Panc1 (cell line): ENCODE data around the gene SFSWAP. TPM values are rescaled to one million over a fixed set of nuclear protein-coding genes. Genes with fewer than 3 reads are reported as not detected.

Experiments used
- ATAC-seq: fragments of 200-7000 bp; cut with Tn5 transposase; 2 replicates; pipeline ENCODE4 v1.9.1; 2020; ENCODE audit warnings: mild to moderate bottlenecking, moderate library complexity
- BruUV-seq: library from RNA; stranded (reverse); fragments of 400-500 nt; replicated peaks from 2 replicates; lab custom pipeline; 2021; lab: Mats Ljungman, UMichigan
- CTCF ChIA-PET: fragments of 300-600 bp; sonication (Branson Sonifier 250); formaldehyde crosslinking; loops from one replicate; lab custom pipeline; 2022; ENCODE audit warnings: antibody characterized with exemption; lab: Charles Lee
- POLR2A ChIA-PET: fragments of 300-600 bp; sonication (Branson Sonifier 250); formaldehyde crosslinking; loops from one replicate; lab custom pipeline; 2022; ENCODE audit warnings: antibody characterized with exemption; lab: Charles Lee
- DNase-seq: peaks from one replicate; pipeline ENCODE4 v3.0.0-alpha.2; 2010; ENCODE audit warnings: low read depth, low spot score
- H3K27ac ChIP-seq: 2 replicates; pipeline ENCODE4 v1.5.1; 2011; ENCODE audit warnings: mild to moderate bottlenecking, low read length, inconsistent platforms
- H3K27me3 ChIP-seq: fragments of 200-500 bp; sonication (Bioruptor generic); 2 replicates; pipeline ENCODE4 v1.6.0; 2014; ENCODE audit warnings: low read length, inconsistent platforms; ENCODE audit not compliant: control insufficient read depth, insufficient read depth
- H3K36me3 ChIP-seq: fragments of 200-500 bp; sonication (Bioruptor generic); 2 replicates; pipeline ENCODE4 v1.5.1; 2014; ENCODE audit warnings: inconsistent platforms, mild to moderate bottlenecking, low read length, moderate library complexity; ENCODE audit not compliant: control insufficient read depth, insufficient read depth
- H3K4me1 ChIP-seq: 2 replicates; pipeline ENCODE4 v1.5.1; 2011; ENCODE audit warnings: inconsistent platforms, mild to moderate bottlenecking, low read length, moderate library complexity; ENCODE audit not compliant: control insufficient read depth, insufficient read depth
- H3K4me3 ChIP-seq, 2 experiments: 2 replicates each; pipeline ENCODE4 v1.5.1; 2011 to 2012; ENCODE audit warnings: low read depth in 2 of 2, low read length in 2 of 2, mild to moderate bottlenecking in 2 of 2, inconsistent platforms in 1 of 2, moderate library complexity in 1 of 2
- H3K9me3 ChIP-seq: fragments of 200-500 bp; sonication (Bioruptor generic); 2 replicates; pipeline ENCODE4 v1.5.1; 2014; ENCODE audit warnings: low read depth, mild to moderate bottlenecking, inconsistent platforms, low read length, moderate library complexity; ENCODE audit not compliant: control insufficient read depth, insufficient read depth
- CTCF ChIP-seq: fragments of 450-650 bp; IDR thresholded peaks from 2 replicates; pipeline ENCODE4 v1.5.1; 2017; ENCODE audit warnings: mild to moderate bottlenecking
- POLR2AphosphoS5 ChIP-seq: IDR thresholded peaks from 2 replicates; pipeline ENCODE4 v1.6.1; 2012; ENCODE audit warnings: mild to moderate bottlenecking, low read depth, low read length, moderate library complexity
- REST ChIP-seq, 2 experiments: IDR thresholded peaks; 2 replicates each; pipeline ENCODE4 v1.6.1; 2011 to 2012; ENCODE audit warnings: low read depth in 2 of 2, control low read depth in 1 of 2, low read length in 1 of 2, mild to moderate bottlenecking in 1 of 2, moderate library complexity in 1 of 2; ENCODE audit not compliant: insufficient read depth in 1 of 2
- SIN3A ChIP-seq: IDR thresholded peaks from 2 replicates; pipeline ENCODE4 v1.6.1; 2012; ENCODE audit warnings: low read depth, mild to moderate bottlenecking, low read length, moderate library complexity, borderline replicate concordance; ENCODE audit not compliant: insufficient read depth
- TCF7L2 ChIP-seq: IDR thresholded peaks from 2 replicates; pipeline ENCODE4 v1.6.1; 2011; ENCODE audit warnings: mild to moderate bottlenecking, low read depth, low read length, inconsistent platforms
- in situ Hi-C: cut with HindIII; loops from 2 replicates; pipeline ENCODE4 v1.10.0; 2016; ENCODE audit warnings: low sequenced_read_pairs, low pct_unique_long_range_greater_than_20kb
- intact Hi-C: fragments of 100-400 bp; cut with micrococcal nuclease; formaldehyde crosslinking; loops from one replicate; pipeline ENCODE4 v1.10.0; 2022; ENCODE audit not compliant: unreplicated experiment
- total RNA-seq: library from RNA; stranded (reverse); gene quantifications from one replicate; pipeline ENCODE4 v1.2.1, GENCODE V29; 2021; ENCODE audit not compliant: unreplicated experiment

SFSWAP gene
- total RNA-seq, 1 experiment from 2014 or later = 41.6 TPM

- in situ Hi-C loops = no loop called here
- ATAC-seq (no peak), DNase-seq (no peak)
- CTCF ChIA-PET = no interaction called here
- no peak overlapping the region for H3K4me3 ChIP-seq
- H3K9me3 ChIP-seq = no peaks in the 10 kb centered on the region
- BruUV-seq = no TSS peak
- intact Hi-C loops = no loop called here
- H3K36me3 ChIP-seq = peaks cover 7% of the 10 kb centered on the region
- H3K27ac ChIP-seq = no peak overlapping the region
- POLR2A ChIA-PET = no interaction called here
- H3K27me3 ChIP-seq = no peaks in the 10 kb centered on the region
- H3K4me1 ChIP-seq = no peaks in the 10 kb centered on the region
- TF ChIP-seq SIN3A (no peak), TCF7L2 (no peak), REST (IDR thresholded peaks at IDR 0.05; ENCODE audit: insufficient read depth in 1 of 2, low read depth in 2 of 2, low read length in 1 of 2) (no peak), POLR2AphosphoS5 (no peak), CTCF (no peak)
Measured at GRCh38 chr12:131782061-131782460, 71.2 kb downstream of the SFSWAP start.

- BruUV-seq = no TSS peak
- H3K4me3 ChIP-seq = no peak overlapping the region
- in situ Hi-C loops (no loop called here), intact Hi-C loops (no loop called here)
- no peaks in the 10 kb centered on the region for H3K9me3 ChIP-seq
- TF ChIP-seq CTCF (no peak), REST (IDR thresholded peaks at IDR 0.05; ENCODE audit: insufficient read depth in 1 of 2, low read depth in 2 of 2, low read length in 1 of 2) (no peak), SIN3A (no peak), POLR2AphosphoS5 (no peak), TCF7L2 (no peak)
- H3K36me3 ChIP-seq = peaks cover 13% of the 10 kb centered on the region
- ChIA-PET CTCF (no interaction called here), POLR2A (interaction anchor here (0.8 kb wide), 1 partner anchor 269 kb away, joined by 8 read pairs; no protein-coding TSS in a partner anchor)
- no peak for ATAC-seq
- H3K27ac ChIP-seq = no peak overlapping the region
- no peaks in the 10 kb centered on the region for H3K27me3 ChIP-seq
- no peaks in the 10 kb centered on the region for H3K4me1 ChIP-seq
- no peak for DNase-seq
Measured at GRCh38 chr12:131783915-131784541, 73.1 kb downstream of the SFSWAP start.
